Adipose tissue (tissue), 3 donors: ENCODE measurements around the gene TMEM61. TPM values are rescaled to one million over a fixed set of nuclear protein-coding genes. Genes with fewer than 3 reads are reported as not detected.
"Not testable (repeated sequence)": the region's sequence is repeated elsewhere in the genome, so short reads cannot be mapped to it uniquely, and the experiment has no call there.

ENCODE experiments used
- H3K27ac ChIP-seq: one replicate; pipeline ENCODE4 v1.5.1; 2013; ENCODE audit warnings: low read depth, low read length
- WGBS, 3 donors: extraction: QIAGEN DNeasy Blood & Tissue Kit; methylation state at CpG; one replicate each; pipeline ENCODE4 v1.1.7; 2013; 5-methylcytosine and 5-hydroxymethylcytosine counted together
- polyA plus RNA-seq, 3 donors: library from polyadenylated mRNA; stranded (reverse); fragments of 200-250 nt; gene quantifications; one replicate each; pipeline ENCODE4 v1.2.3, GENCODE V29; 2013
- donor health status: healthy with polysubstance abuse.
- donor health status: Bipolar disorder and iron deficiency.
- donor health status: healthy.

Gene TMEM61
- 1 to 10 TPM in 1 of 3 donors, under 1 TPM in 2; 0.45 to 3.1 (median 0.70) TPM for polyA plus RNA-seq

DNA sequence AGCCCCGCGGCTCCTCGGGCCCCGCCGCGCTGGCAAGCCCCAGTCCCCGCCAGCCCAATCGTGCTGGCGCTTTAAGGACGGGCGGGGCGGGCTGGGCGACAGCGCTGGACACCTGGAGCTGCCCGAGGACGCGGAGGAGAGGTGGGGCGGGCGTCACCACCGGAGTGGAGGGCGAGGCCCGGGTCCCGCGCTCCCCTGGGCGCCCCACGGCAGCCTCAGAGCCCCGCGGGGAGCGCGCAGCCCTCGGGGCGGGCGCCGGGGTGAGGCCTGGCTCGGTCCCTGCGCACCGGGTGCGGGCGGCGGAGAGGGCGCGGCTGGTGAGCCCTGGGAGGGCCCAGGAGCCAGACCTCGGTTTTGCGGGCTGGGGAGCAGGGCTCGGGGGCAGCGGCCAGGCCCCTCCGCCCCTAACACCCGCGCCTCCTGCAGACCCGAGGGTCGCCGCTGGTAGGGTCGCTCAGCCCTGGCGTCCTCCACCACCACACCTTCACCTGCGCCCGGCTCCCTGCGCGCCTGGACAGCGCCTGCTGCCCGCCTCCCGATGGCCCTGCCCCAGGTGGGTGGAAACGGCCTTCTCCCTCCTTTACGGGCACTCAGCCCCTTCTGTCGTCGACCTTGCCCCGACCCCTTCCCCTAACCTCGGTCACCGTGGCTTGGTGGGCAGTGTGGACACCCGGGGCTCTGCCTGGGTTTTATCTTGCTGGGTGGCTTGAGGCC is at the start of gene TMEM61:
TSS of gene TMEM61 (plus strand) at position 101 of the 714 bp plus-strand sequence. CDS start at position 539, 438 bp downstream.
- no peak within 1 kb of the TSS for H3K27ac ChIP-seq

DNA sequence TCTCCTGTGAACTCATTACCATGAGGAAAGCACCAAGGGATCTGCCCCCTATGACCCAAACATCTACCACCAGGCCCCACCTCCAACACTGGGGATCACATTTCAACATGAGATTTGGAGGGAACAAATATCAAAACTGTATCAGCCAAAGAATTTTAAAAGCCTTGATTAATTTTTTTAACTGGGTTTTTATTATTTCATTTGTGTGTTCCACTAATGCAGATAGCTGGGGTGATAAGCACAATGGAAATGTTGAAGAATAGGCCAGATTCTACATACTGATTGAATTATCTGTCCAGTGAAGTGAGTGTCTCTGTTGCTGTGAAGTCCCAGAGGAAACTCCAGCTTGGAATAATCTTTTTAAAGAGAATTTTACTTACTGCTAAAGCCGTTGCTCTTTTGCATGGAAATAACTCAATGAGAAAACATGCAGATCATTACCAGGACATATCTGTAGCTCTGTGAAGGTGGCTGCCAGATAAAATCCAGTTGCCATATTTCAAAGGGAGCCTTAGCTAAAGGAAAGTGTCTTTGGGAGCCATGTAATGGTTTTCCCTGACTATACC is 49.1 kb upstream of the TMEM61 start:
- H3K27ac ChIP-seq = no peak overlapping the region
- 30 to 71% (median 41%) methylated on average over 1 of the region's 1 CpG for WGBS, 3 donors

More for the DNA sequence above, at the start of gene TMEM61:
- WGBS, 3 donors = 2 to 12% (median 10%) methylated on average over 39 to 69 of the region's 69 CpGs

DNA sequence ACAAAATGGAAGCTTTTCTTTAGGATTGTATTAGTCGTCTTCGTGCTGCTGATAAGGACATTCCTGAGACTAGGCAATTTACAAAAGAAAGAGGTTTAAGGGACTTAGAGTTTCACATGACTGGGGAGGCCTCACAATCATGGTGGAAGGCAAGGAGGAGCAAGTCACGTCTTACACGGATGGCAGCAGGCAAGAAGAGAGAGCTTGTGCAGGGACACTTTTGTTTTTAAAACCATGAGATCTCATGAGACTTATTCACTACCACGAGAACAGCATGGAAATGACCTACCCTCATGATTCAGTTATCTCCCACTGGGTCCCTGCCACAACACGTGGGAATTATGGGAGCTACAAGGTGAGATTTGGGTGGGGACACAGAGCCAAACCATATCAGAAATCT is 46.3 kb upstream of the TMEM61 start:
- not testable (repeated sequence) for H3K27ac ChIP-seq
- WGBS, 3 donors = 91 to 93% (median 92%) methylated on average over 6 of the region's 6 CpGs

DNA sequence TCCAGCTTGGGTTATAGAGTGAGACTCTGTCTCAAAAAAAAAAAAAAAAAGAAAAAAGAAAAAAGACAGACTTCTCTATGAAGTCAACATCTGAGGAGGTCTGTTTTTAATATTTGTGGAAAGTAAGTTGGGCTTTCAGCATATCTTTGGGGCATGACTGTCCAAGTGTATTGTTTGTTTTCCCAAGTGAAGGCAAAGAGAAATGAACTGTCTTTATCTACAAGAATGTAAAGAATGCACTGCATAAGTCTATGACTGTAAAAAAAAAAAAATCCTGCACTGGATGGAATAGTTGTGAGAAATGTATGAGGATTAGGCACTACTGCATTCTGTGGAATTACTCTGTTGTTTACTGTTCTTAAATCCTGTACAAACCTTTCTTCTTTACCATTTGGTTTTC is 45.6 kb upstream of the TMEM61 start:
- no peak overlapping the region for H3K27ac ChIP-seq

DNA sequence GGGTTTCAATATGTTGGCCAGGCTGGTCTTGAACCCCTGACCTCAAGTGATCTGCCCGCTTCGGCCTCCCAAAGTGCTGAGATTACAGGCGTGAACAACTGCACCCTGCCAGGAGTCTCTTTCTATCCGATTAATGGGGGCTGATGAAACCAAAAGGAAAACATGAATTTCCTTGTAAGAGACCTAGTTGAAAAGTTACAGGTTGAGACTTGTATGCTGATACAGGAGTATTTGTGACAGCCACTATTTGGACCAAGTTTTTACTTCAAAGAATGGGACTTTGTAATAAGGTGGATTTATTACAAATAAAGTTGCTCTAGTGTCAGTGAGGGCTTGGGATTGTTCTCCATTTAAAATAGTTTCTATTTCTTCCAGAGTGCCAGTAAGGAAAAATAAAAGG is 43.6 kb upstream of the TMEM61 start:
- 93 to 96% (median 93%) methylated on average over 4 of the region's 4 CpGs for WGBS, 3 donors
- no peak overlapping the region for H3K27ac ChIP-seq

DNA sequence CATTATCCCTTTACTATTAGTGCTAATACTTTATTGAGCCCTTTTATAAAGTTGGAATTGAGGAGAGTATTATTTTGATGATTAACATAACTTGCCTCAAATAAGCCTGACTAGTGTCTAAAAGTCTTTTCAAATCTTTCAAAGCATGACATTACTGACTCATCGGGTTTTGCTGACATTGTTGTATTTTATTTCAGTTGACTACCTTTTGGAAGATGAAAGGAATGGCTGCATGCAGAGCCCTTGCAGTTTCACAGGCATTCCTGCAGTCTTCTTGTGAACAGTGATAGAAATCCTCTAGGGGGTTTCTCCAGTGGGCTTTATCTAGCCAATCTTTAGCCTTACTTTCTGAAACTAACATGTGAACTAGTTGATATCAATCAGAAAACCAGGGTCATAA is 43.0 kb upstream of the TMEM61 start:
- no peak overlapping the region for H3K27ac ChIP-seq
- whole genome bisulfite sequencing, 3 donors = 55 to 73% (median 68%) methylated on average over 1 of the region's 1 CpG

DNA sequence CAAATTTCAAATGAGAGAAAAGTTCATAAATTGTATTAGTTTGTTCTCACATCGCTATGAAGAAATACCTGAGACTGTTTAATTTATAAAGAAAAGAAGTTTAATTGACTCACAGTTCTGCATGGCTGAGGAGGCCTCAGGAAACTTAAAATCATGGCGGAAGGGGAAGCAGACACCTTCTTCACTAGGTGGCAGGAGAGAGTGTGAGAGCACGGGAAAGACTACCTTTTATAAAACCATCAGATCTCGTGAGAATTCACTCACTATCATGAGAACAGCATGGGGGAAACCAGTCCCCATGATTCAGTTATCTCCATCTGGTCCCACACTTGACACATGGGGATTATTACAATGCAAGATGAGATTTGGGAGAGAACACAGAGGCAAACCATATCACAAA is 41.5 kb upstream of the TMEM61 start:
- 80 to 83% (median 82%) methylated on average over 4 of the region's 4 CpGs for WGBS, 3 donors
- not testable (repeated sequence) for H3K27ac ChIP-seq

DNA sequence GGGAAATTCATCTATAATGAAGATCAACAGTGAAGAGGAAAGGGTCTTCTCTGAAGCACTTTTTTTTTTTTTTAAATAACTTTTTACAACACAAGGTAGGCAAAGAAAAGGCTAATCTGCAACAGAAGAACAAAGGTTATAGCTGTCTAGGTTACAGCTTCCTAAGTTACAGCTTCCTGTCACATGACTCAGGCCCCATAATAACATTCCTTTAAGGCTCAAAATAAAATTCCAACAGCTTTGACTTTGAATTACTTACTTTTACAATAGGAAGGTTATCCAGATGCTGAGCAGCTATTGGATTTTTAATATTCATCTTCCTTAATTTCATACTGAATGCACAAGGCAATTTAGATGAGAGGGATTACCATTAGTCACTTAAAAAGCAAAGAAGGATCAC is 40.4 kb upstream of the TMEM61 start:
- no peak overlapping the region for H3K27ac ChIP-seq

DNA sequence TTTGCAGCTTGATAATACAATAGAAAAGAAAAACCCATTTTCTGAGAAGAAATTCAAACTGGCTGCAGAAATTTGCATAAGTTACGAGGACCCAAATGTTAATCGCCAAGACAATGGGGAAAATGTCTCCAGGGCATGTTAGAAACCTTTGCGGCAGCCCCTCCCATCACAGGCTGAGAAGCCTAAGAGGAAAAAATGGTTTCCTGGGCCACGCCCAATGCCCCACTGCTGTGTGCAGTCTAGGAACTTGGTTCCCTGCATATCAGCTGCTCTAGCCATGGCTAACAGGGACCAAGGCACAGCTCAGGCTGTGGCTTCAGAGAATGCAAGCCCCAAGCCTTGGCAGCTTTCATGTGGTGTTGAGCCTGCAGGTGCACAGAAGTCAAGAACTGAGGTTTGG is 37.5 kb upstream of the TMEM61 start:
- H3K27ac ChIP-seq = no peak overlapping the region
- 89 to 96% (median 93%) methylated on average over 4 of the region's 4 CpGs for WGBS, 3 donors

DNA sequence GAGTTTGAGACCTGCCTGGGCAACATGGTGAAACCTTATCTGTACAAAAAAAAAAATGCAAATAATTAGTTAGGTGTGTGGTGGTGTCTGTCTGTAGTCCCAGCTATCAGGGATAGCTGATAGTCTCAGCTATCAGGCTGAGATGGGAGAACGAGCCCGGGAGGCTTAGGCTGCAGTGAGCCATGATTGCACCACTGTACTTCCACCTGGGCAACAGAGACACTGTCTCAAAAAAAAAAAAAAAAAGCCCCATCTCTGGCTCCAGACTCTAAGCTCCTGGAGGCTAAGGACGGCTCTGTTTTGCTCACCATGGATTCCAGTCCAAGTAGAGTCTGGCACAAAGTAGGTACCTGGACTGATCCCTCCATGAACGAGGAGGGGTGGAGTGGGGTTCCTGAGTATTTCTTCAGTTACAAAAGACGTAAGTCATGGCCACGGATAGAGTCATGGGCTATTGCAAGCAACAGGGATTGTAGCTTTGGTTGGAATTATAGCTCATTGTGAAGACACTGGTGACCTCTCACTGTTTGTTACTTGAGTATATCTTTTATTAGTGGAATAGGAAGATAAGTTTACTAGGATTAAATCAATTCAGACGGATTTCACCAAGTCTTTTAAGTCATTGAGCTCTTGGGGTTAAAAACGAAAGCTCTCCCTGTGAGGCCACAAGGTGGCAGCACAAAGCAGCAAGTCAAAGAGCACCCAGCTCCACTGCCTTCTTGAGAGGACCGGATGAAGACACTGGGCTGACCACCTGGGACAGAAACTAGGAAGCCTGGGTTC is 35.6 kb upstream of the TMEM61 start:
- 32 to 42% (median 32%) methylated on average over 9 of the region's 9 CpGs for whole genome bisulfite sequencing, 3 donors
- H3K27ac ChIP-seq = no peak overlapping the region

DNA sequence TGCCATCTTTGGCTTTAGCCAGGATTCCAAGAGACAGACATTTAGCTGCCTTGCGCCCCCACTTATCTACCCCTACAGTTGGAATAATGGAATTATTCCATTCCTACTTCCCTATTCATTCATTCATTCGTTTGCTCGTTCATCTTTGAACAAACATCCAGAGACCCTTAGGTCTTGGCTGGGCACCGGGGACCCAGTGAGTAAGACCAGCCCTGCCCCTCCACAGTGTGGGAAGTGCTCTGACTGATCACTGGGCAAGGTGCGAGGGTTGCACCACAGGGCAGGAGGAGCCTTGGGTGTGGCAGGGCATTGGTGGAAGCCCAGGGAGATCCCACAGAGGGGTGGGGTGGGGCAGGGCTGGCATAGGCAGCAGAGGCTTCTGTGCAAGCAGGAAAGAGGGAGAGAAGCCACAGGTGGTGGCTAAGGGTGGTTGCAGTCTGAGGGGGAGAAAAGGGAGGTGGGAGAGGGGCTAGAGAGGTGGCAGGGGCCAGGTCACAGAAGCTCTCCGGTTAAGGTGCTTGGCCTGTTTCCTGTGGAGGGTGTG is 35.0 kb upstream of the TMEM61 start:
- 52 to 62% (median 60%) methylated on average over 6 of the region's 6 CpGs for WGBS, 3 donors
- no peak overlapping the region for H3K27ac ChIP-seq

DNA sequence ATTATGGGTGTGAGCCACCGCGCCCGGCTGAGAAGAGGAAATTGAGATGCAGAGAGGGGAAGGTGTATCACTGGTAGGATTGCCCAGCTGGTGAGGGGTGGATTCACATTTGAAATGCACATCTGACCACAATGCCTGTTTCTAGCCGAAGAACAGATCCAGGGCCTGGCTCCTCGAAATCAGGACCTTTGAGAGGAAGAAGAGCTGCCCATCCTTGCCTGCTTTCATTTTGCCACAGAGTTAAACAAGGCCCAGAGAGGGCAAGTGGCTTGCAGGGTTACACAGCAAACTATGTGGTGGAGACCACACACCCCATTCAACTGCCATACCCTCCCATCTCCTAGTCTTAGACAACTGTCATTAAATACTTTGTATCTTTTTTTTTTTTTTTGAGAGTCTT is 32.9 kb upstream of the TMEM61 start:
- WGBS, 3 donors = 82 to 89% (median 86%) methylated on average over 5 of the region's 5 CpGs
- no peak overlapping the region for H3K27ac ChIP-seq

DNA sequence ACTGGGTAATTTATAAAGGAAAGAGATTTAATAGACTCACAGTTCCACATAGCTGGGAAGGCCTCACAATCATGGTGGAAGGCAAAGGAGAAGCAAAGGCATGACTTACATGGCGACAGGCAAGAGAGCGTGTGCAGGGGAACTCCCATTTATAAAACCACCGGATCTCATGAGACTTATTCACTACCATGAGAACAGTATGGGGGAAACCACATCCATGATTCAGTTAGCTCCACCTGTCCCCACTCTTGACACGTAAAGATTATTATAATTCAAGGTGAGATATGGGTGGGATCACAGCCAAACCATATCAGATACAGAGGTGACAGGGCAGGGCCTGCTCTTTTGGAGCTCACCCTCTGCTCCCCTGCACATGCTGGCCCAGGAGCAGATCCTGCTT is 31.4 kb upstream of the TMEM61 start:
- WGBS, 3 donors = 72 to 75% (median 74%) methylated on average over 4 of the region's 4 CpGs
- H3K27ac ChIP-seq = no peak overlapping the region

DNA sequence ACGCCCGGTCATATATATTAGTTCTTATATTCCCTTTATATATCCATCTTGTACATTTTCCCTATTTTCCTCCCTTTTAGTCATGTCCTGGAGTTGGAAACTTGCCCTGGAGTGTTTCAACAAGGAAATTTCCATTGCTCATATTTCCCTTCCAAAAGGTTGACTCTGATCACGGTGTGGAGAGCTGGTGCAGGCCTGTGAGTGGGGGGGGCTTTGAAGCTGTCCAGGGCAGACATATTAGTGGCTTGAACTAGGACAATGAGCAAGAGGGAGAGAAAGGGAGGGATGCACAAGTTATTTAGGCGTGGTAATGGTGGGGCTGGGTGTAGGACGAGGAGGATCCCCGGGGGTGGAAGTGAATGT is 30.4 kb upstream of the TMEM61 start:
- peak overlapping the region; percentile 17 for H3K27ac ChIP-seq
- 51 to 64% (median 62%) methylated on average over 6 of the region's 6 CpGs for WGBS, 3 donors

DNA sequence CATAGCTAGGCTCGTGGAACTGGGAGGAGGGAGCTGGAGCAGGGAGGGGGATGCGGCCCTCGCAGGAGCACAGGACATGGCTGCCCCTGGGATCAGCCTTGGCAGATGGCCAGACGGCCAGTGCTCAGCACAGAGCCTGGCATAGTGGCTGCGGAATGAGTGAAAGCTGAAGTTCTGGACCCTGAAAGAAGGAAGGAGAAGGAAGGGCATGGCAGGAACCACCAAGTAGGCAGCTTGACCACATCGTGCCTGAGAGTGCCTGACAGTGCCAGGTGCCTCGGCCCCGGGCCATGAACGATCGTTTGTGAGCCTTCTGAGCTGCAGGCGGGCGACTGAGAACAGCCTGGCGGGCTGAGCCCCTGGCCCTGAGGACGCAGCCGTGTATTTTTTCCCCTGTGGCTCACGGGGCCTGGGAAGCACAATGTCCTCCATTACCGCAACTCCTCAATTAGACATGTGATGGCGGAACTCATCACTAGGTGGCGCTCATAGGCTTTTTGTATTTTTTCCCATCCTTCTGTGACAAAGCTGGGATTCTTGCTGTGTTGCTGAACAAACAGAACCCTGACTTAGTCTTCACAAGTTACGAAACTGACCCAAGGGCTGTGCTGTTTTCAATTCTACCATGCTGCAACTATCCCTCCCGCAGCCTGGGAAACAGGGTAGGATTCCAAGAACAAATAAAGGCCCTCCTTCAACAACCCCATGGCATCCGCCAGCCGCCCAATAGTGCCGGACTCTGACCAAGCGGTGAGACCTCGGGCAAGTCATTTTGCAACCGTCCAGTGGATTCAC is 29.9 kb upstream of the TMEM61 start:
- 27 to 32% (median 27%) methylated on average over 27 of the region's 27 CpGs for WGBS, 3 donors
- peak overlapping the region; percentile 17 for H3K27ac ChIP-seq

DNA sequence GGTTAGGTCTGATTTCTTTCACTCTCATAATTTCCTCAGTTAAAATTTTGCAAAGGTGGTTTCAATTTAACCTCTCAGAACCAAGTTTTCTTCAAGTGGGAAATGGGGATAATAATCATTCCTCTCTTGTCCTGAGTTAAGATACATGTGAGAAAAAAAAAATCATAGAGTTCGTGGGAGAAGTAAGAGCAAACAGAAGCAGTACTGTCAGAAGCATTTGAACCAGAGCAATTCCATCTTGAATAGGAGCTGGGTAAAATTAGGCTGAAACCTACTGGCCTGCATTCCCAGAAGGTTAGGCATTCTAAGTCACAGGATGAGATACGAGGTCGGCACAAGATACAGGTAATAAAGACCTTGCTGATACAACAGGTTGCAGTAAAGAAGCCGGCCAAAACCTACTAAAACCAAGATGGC is 28.6 kb upstream of the TMEM61 start:
- no peak overlapping the region for H3K27ac ChIP-seq
- WGBS, 3 donors = 82 to 97% (median 93%) methylated on average over 4 of the region's 4 CpGs

DNA sequence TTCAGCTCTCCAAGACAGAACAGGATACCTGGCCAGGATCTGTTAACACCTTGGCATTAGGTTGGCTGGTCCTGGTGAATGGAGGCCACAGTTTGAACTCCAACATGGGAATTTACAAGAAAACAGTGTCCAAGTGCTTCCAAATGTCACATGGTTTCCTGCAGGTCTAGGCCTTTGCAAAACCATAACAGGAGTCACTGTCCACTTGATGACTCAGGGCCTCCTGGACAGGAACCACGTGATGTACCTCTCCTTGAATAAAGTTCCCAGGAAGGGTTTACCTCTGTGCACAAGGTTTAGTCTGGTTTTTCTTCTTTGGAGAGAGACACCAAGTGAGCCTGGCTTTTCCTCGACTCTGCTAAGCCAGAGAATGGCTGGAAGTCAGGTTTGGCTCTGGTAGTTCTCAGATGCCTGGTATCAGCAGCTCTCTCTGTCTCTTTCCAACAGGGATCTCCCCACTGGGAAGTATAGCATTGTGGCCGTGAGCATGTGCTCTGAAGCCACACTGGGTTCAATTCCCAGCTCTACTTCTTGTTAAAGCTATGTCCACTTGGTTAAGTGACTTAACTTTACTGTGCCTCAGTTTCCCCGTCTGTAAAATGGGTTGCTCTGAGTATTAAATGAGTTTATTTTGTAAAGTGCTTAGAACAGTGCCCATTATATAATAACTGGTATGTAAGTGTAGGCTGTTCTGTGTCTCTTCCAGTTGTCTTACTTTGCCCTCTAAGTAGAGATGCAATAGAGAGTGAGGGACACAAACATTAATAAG is 27.3 kb upstream of the TMEM61 start:
- WGBS, 3 donors = 65 to 88% (median 82%) methylated on average over 4 of the region's 4 CpGs
- H3K27ac ChIP-seq = no peak overlapping the region

DNA sequence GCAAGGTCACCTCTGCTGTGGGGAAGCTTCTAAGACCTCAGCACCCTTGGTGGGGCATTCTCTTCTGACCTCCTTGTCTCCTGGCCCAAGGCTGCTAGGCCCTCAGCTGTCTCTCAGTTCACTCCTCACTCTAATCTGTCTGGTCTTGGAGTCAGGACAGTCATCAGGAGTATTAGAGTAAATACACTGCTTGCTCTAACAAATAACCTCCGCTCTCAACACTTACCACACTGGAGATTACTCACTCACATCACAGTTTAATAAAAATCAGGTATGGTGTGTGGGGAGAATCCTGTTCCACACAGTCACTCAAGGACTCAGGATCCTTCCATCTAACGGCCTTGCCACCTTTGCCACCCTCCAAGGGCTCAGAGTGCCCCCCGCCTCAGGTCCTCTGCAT is 26.6 kb upstream of the TMEM61 start:
- no peak overlapping the region for H3K27ac ChIP-seq
- 83 to 92% (median 89%) methylated on average over 3 of the region's 3 CpGs for WGBS, 3 donors
